Measurements from ENCODE around the gene DNAH3. TPM values are rescaled to one million over a fixed set of nuclear protein-coding genes. Genes with fewer than 3 reads are reported as not detected.

DNAH3 gene
- total and polyA plus RNA-seq, 2 of the 8 experiments (the other 6 are each of a cell fraction or from before 2014, with no cell fraction given) = 0.57 to 0.71 TPM

DNA sequence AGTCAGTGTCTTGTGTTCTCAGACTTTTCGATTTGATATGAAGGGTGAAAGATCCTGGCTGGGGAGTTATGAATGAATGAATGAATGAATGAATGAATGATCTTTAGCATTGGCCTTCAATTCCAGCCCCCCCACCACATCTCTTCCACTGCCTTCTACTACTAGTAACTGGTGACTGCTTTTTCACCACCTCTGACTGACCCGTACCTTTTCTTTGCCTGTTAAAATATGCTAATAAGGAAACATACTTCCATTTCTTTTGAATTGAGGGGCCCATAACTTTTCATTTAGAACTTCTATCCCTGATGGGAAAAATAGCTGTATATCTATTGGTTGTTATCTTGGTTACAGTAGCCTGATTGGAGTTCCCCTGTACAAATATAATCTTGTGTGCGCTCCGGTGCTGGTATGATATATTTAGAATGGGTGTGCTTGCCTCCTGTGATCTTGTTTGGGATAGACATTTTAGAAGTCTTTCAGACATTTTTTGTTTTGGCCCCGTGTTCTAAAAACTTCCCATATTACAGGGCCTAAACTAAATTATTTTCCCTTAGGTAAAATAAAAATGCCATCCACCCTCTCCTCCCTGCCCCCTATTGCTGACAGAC is 246.6 kb downstream of the DNAH3 start (continued):
- TF ChIP-seq, protein P1, sequence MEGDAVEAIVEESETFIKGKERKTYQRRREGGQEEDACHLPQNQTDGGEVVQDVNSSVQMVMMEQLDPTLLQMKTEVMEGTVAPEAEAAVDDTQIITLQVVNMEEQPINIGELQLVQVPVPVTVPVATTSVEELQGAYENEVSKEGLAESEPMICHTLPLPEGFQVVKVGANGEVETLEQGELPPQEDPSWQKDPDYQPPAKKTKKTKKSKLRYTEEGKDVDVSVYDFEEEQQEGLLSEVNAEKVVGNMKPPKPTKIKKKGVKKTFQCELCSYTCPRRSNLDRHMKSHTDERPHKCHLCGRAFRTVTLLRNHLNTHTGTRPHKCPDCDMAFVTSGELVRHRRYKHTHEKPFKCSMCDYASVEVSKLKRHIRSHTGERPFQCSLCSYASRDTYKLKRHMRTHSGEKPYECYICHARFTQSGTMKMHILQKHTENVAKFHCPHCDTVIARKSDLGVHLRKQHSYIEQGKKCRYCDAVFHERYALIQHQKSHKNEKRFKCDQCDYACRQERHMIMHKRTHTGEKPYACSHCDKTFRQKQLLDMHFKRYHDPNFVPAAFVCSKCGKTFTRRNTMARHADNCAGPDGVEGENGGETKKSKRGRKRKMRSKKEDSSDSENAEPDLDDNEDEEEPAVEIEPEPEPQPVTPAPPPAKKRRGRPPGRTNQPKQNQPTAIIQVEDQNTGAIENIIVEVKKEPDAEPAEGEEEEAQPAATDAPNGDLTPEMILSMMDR (IDR thresholded peaks at IDR 0.05; ENCODE audit: control extremely low read depth in 1 of 3, insufficient read depth in 1 of 3, low read depth in 1 of 3, low read length in 3 of 3) = no peak

Data from H1 (cell line).